Measurements from ENCODE around the gene BMPR2. TPM values are rescaled to one million over a fixed set of nuclear protein-coding genes. Genes with fewer than 3 reads are reported as not detected.

Gene BMPR2
- total and polyA plus RNA-seq, 7 donors, result 3.9 to 43.2 (median 21.3) TPM

DNA sequence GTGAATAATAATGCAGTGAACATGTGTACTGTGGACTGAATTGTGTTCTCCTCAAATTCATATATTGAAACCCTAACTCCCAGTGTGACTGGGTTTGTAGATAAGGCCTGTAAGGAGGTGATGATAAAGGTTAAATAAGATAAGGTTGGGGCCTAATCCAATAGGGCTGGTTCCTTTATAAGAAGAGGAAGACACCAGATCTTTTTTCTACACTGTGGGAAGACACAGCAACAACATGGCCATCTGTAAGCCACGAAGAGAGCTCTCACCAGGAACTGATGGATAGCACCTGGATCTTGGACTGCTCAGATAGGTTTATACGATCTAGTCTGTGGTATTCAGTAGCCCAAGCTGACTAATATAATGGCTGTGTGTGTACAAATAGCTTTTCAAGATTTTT is 66.8 kb downstream of the BMPR2 start:
- Histone ChIP-seq H3K27ac (no peak overlapping the region), H3K27me3 (ENCODE audit: insufficient read depth in 3 of 3, low read length in 2 of 3) (no peaks in the 10 kb centered on the region), H3K4me1 (no peaks in the 10 kb centered on the region), H3K36me3 (ENCODE audit: insufficient read depth in 1 of 2, low read depth in 1 of 2) (no peaks in the 10 kb centered on the region), H3K9me3 (no peaks in the 10 kb centered on the region), H3K4me3 (no peak overlapping the region)
- TF ChIP-seq, protein P1, sequence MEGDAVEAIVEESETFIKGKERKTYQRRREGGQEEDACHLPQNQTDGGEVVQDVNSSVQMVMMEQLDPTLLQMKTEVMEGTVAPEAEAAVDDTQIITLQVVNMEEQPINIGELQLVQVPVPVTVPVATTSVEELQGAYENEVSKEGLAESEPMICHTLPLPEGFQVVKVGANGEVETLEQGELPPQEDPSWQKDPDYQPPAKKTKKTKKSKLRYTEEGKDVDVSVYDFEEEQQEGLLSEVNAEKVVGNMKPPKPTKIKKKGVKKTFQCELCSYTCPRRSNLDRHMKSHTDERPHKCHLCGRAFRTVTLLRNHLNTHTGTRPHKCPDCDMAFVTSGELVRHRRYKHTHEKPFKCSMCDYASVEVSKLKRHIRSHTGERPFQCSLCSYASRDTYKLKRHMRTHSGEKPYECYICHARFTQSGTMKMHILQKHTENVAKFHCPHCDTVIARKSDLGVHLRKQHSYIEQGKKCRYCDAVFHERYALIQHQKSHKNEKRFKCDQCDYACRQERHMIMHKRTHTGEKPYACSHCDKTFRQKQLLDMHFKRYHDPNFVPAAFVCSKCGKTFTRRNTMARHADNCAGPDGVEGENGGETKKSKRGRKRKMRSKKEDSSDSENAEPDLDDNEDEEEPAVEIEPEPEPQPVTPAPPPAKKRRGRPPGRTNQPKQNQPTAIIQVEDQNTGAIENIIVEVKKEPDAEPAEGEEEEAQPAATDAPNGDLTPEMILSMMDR (IDR thresholded peaks at IDR 0.05), result no peak
- intact Hi-C loops (cut with DNase I), result no loop called here
- 78 to 89% (median 82%) methylated on average over 2 of the region's 2 CpGs for WGBS, 3 donors
- DNase-seq (no peak), ATAC-seq (no peak)

DNA sequence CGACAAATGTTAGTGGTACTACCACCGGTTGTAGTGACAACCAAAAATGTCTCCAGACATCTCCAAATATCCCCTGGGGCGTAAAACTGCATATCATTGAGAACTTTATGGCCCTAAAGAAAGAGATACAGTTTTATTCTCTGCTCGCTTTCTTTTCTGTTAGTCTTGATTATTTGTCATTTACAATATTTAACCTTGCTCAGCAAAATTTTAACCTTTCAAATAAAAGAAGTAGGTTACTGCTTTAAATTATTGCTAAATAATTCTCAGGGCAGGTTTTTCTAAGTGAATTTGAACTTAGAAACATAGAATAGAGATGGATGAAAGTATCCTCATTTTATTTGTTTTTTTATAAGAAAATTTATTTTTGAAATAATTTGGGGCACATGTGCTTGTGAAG is 67.9 kb downstream of the BMPR2 start:
- ATAC-seq, result no peak
- 93 to 96% (median 96%) methylated on average over 4 of the region's 4 CpGs for WGBS, 3 donors

DNA sequence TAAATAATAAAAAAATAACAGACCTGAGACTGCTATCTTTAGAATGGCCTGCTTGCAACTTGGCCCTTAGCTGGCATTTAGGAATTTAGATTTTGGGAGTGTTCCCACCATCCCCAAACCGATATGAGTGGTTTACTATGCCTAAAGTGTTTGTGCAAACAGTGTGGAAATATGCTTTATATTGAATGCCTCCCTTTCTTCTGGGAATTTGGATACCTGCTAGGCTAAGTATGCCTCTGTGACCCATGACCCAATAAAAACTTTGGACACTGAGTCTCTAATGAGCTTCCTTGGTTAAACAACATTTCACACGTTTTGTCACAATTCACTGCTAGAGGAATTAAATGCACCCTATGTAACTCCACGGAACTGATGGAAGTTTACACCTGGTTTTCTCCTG is 73.2 kb downstream of the BMPR2 start:
- TF ChIP-seq, protein P1 (IDR thresholded peaks at IDR 0.05), result no peak
- WGBS, 3 donors, result 74 to 81% (median 78%) methylated on average over 3 of the region's 3 CpGs
- DNase-seq (no peak), ATAC-seq (no peak)
- Histone ChIP-seq H3K4me1 (no peaks in the 10 kb centered on the region), H3K9me3 (no peaks in the 10 kb centered on the region), H3K27me3 (ENCODE audit: insufficient read depth in 3 of 3, low read length in 2 of 3) (no peaks in the 10 kb centered on the region), H3K27ac (no peak overlapping the region), H3K4me3 (no peak overlapping the region), H3K36me3 (ENCODE audit: insufficient read depth in 1 of 2, low read depth in 1 of 2) (peaks cover 0 to 4% of the 10 kb centered on the region in 2 donors)
- intact Hi-C loops (cut with DNase I), result no loop called here

More for the DNA sequence above, 67.9 kb downstream of the BMPR2 start:
- Histone ChIP-seq H3K4me1 (no peaks in the 10 kb centered on the region), H3K4me3 (no peak overlapping the region), H3K36me3 (ENCODE audit: insufficient read depth in 1 of 2, low read depth in 1 of 2) (no peaks in the 10 kb centered on the region), H3K9me3 (no peaks in the 10 kb centered on the region), H3K27ac (no peak overlapping the region), H3K27me3 (ENCODE audit: insufficient read depth in 3 of 3, low read length in 2 of 3) (no peaks in the 10 kb centered on the region)
- TF ChIP-seq, protein P1 (IDR thresholded peaks at IDR 0.05), result no peak
- DNase-seq, result no peak
- intact Hi-C loops (cut with DNase I), result no loop called here

DNA sequence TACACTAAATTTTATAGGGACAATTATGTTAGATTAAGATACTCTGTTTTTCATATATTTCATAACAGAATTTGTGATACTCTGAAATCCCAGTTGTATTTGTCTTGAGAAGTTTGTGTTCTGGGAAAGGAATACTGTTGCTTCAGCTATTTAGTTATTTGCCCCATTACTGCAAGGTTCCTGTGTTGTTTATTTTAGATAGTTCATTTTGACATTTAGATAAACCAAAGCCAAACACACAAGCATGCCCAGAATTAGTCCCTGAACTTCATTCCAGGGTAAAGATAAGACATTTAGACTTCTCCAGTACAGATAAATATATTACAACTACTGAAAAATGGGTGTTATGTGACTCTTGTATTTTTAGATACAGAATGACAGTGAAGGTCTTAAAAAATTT is 74.7 kb downstream of the BMPR2 start:
- no peak overlapping the region for H3K27ac ChIP-seq
- no peaks in the 10 kb centered on the region for H3K27me3 ChIP-seq (ENCODE audit: insufficient read depth in 3 of 3, low read length in 2 of 3)
- H3K4me1 ChIP-seq, result no peaks in the 10 kb centered on the region
- H3K9me3 ChIP-seq, result no peaks in the 10 kb centered on the region
- TF ChIP-seq, protein P1 (IDR thresholded peaks at IDR 0.05), result no peak
- DNase-seq (no peak), ATAC-seq (no peak)
- H3K36me3 ChIP-seq (ENCODE audit: insufficient read depth in 1 of 2, low read depth in 1 of 2), result peaks cover 0 to 4% of the 10 kb centered on the region in 2 donors
- H3K4me3 ChIP-seq, result no peak overlapping the region
- intact Hi-C loops (cut with DNase I), result no loop called here

DNA sequence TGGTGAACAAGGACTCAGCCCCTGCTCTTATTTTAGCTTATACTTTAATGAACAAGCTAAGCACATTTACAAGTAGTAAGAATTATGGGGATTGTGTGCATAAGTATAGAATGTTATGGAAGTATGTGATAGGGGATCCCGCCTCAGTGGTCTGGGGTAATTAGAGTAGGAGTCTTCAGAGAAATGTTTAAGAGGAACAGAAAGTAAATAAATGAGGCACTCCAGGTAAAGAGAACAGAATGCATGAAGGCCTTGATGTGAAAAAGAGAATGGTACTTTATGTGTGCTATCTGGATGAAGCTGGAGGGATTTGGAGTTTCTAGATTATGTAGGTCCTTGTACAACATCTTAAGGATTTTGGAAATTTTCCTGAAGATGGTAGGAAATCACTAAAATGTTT is 76.6 kb downstream of the BMPR2 start:
- 96 to 100% (median 98%) methylated on average over 1 of the region's 1 CpG for WGBS, 3 donors
- TF ChIP-seq, protein P1 (IDR thresholded peaks at IDR 0.05), result no peak
- Histone ChIP-seq H3K27me3 (ENCODE audit: insufficient read depth in 3 of 3, low read length in 2 of 3) (no peaks in the 10 kb centered on the region), H3K4me1 (no peaks in the 10 kb centered on the region), H3K27ac (no peak overlapping the region), H3K9me3 (no peaks in the 10 kb centered on the region), H3K36me3 (ENCODE audit: insufficient read depth in 1 of 2, low read depth in 1 of 2) (peaks cover 0 to 4% of the 10 kb centered on the region in 2 donors), H3K4me3 (no peak overlapping the region)
- DNase-seq (no peak), ATAC-seq (no peak)
- intact Hi-C loops (cut with DNase I), result no loop called here
